Stimulated activated memory B cell treated with anti-CD40 and anti-IgM and Interleukin-4, amounts not matched to agents 10 μg/mL and 1 μg/mL and 100 μg/mL, for 72 hours (primary cell): Measurements from ENCODE around the gene SLC29A2.

Source experiments
- ATAC-seq: fragments of 150-1000 bp; cut with Tn5 transposase; 2 replicates; pipeline ENCODE4 v1.10.0; 2021
- H3K27ac Mint-ChIP-seq: one replicate; pipeline ENCODE4 v1.8.0; 2022; ENCODE audit warnings: mild to moderate bottlenecking, mixed read lengths
- H3K27me3 Mint-ChIP-seq: one replicate; pipeline ENCODE4 v1.8.0; 2022; ENCODE audit warnings: mixed read lengths
- H3K36me3 Mint-ChIP-seq: one replicate; pipeline ENCODE4 v1.8.0; 2022; ENCODE audit warnings: mixed read lengths
- H3K4me1 Mint-ChIP-seq: one replicate; pipeline ENCODE4 v1.8.0; 2022; ENCODE audit warnings: mixed read lengths
- H3K4me3 Mint-ChIP-seq: one replicate; pipeline ENCODE4 v1.8.0; 2022; ENCODE audit warnings: mild to moderate bottlenecking, moderate library complexity, mixed read lengths
- H3K9me3 Mint-ChIP-seq: one replicate; pipeline ENCODE4 v1.8.0; 2022; ENCODE audit warnings: mixed read lengths

SLC29A2 gene

DNA sequence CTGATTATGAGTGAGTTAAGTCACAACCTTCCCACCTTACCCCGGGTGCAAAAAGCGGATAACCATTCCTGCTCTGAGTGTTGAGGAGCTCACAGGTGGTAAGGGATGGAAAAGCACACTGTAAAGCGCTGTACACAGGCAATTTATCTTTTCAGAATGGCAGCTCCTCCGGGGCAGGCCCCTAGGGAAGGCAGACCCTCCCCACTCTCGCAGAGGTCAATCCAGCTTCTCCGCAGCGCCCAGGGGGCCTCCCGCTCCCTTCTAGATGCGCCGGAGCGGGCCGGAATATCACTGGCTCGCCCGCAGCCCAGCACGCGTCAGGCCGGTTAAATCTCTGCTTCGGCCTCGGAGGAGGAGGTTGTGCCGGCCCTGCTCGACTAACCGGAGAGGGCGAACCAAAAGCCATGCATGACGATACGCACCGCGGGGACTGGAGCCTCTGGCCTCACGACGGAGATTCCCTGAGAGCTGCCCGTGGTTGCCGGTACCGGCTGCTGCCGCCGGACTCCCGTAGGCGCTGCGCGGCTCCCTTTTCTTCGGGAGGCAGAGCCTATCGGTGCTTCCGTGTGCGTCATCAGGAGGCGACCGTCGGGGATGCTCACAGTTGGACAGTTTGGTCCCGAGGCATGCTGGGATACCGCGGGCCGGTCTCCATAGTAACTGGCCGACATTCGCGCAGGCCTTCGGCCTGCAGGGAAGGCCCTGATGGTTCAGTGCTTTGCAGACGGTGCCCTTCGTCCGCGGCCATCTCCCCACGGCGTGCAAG, 26.8 kb downstream of the SLC29A2 start, which contains the start of gene BRMS1:
Gene BRMS1, minus strand, starts transcription at position 555 of the 766 bp plus-strand sequence. CDS start 2,870 bp downstream, outside the sequence.
- ATAC-seq = peak; percentile 92
- H3K27ac Mint-ChIP-seq = peak within 1 kb of the TSS; percentile 97
- no peaks in the 10 kb centered on the region for H3K9me3 Mint-ChIP-seq
- H3K27me3 Mint-ChIP-seq = no peaks in the 10 kb centered on the region
- H3K36me3 Mint-ChIP-seq = peaks cover 34% of the 10 kb centered on the region
- peaks cover 43% of the 10 kb centered on the region for H3K4me1 Mint-ChIP-seq
- peak within 1 kb of the TSS; percentile 98 for H3K4me3 Mint-ChIP-seq

GRCh38 chr11:66343176-66343575, 28.4 kb downstream of the SLC29A2 start:
- Mint-ChIP-seq H3K9me3 (no peaks in the 10 kb centered on the region), H3K4me1 (peaks cover 43% of the 10 kb centered on the region), H3K27me3 (no peaks in the 10 kb centered on the region), H3K4me3 (peak overlapping the region; percentile 98), H3K27ac (peak overlapping the region; percentile 9), H3K36me3 (peaks cover 48% of the 10 kb centered on the region)
- no peak for ATAC-seq

DNA sequence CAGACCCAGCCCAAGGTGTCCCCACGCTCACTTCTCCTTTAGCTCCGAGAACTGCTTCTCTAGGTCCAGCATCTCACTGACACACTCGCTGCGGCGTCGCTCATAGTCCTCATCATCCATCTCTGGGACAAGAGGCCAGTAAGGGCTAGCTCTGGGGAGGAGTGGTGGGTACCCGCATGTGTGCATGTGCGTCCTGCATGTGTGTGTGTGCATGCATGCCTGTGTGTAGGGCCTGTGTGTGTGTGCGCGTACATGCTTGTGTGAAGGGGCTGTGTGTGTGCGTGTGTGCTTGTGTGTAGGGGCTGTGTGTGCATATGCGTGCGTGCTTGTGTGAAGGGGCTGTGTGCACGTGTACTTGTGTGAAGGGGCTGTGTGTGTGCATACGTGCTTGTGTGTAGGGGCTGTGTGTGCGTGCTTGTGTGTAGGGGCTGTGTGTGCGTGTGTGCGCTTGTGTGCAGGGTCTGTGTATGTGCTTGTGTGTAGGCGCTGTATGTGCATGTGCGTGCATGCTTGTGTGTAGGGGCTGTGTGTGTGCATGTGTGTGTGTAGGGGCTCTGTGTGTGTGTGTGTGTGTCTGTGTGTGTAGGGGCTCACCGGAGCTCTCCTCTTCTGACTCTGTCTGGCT, 29.9 kb downstream of the SLC29A2 start:
- H3K27me3 Mint-ChIP-seq = peaks cover under 1% of the 10 kb centered on the region
- no peak for ATAC-seq
- H3K27ac Mint-ChIP-seq = no peak overlapping the region
- H3K4me3 Mint-ChIP-seq = no peak overlapping the region
- peaks cover 56% of the 10 kb centered on the region for H3K4me1 Mint-ChIP-seq
- peaks cover 56% of the 10 kb centered on the region for H3K36me3 Mint-ChIP-seq
- H3K9me3 Mint-ChIP-seq = no peaks in the 10 kb centered on the region

DNA sequence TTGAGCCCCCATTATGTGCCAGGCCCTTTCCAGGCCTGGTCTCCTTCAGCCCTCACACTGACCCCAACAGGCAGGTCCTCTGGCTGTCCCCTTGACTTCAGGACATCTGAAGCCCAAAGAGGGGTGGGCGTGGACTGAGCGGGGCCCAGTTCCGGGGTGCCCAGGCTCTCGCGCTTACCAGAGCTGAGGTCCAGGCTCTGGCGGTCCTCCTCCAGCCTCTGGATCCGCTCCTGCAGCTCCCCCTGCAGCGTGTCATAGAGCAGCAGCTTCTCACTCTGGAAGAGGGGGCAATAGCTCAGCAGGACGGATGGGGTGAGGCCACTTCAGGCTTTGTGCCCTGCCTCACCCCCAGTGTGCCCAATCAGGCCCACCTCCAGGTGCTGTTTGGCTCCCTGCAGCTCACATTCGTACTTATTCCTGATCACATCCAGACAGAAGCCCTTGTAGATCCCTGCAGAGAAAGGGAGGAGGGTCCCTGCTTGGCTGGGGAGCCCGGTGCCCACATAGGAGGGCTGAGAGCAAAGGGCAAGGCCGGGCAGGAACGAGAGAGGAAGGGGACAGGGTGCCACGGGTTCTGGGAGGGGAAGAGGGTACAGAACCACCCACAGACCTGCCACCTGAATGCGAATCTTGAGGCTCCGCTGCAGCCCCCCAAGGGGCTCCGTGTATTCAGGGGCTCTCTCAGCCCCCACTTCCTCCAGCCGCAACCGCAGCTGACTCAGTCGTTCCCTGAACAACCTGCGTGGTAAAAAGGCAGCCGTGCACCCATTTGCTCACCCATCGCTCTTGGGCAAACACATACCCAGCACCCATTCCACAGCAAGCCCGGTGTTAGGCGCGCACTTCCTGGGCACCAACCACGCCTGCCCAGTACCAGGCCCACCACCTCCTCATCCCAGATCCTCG, 30.7 kb downstream of the SLC29A2 start:
- H3K27me3 Mint-ChIP-seq = peaks cover 8% of the 10 kb centered on the region
- H3K4me3 Mint-ChIP-seq = no peak overlapping the region
- no peak for ATAC-seq
- H3K36me3 Mint-ChIP-seq = peaks cover 56% of the 10 kb centered on the region
- peaks cover 64% of the 10 kb centered on the region for H3K4me1 Mint-ChIP-seq
- H3K27ac Mint-ChIP-seq = no peak overlapping the region
- H3K9me3 Mint-ChIP-seq = no peaks in the 10 kb centered on the region

DNA sequence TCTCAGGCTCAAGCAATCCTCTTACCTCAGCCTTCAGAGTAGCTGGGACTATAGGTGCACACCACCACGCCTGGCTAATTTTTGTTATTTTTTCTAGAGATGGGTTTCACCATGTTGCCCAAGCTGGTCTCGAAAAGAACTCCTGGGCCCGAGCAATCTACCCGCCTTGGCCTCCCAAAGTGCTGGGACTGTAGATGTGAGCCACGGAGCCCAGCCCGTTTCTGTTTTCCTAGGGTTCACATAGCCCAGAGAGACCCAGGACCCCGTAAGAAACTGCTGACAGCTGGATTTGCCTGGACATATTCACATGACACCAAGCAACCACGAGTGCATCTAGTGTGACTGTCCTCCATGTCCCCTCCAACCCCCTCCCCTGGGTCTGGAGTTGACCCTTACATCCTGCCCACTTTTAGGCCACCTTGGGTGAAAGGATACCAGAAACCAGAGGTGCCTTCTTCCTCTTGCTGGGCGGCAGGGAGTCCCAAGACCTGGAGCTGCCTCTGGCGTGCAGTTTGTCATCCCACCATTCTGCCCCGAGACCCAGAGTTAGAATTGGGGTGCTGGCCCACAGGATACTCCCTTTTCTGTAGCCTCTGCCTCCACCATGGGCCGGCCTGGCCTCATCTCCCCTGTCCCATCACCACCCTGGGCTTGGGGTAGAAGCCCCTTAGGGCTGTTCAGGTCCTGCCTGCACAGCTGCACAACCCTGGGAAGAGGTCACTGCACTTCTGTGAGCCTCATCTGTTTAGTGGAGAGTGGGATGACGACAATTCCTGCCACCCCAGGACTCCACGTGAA, 31.7 kb downstream of the SLC29A2 start:
- no peak overlapping the region for H3K4me3 Mint-ChIP-seq
- H3K4me1 Mint-ChIP-seq = peaks cover 64% of the 10 kb centered on the region
- no peak for ATAC-seq
- H3K27ac Mint-ChIP-seq = no peak overlapping the region
- peaks cover 56% of the 10 kb centered on the region for H3K36me3 Mint-ChIP-seq
- peaks cover 9% of the 10 kb centered on the region for H3K27me3 Mint-ChIP-seq
- H3K9me3 Mint-ChIP-seq = no peaks in the 10 kb centered on the region

- peaks cover 9% of the 10 kb centered on the region for H3K27me3 Mint-ChIP-seq
- peaks cover 57% of the 10 kb centered on the region for H3K4me1 Mint-ChIP-seq
- no peak overlapping the region for H3K27ac Mint-ChIP-seq
Observed at GRCh38 chr11:66339162-66339675, 32.3 kb downstream of the SLC29A2 start.

DNA sequence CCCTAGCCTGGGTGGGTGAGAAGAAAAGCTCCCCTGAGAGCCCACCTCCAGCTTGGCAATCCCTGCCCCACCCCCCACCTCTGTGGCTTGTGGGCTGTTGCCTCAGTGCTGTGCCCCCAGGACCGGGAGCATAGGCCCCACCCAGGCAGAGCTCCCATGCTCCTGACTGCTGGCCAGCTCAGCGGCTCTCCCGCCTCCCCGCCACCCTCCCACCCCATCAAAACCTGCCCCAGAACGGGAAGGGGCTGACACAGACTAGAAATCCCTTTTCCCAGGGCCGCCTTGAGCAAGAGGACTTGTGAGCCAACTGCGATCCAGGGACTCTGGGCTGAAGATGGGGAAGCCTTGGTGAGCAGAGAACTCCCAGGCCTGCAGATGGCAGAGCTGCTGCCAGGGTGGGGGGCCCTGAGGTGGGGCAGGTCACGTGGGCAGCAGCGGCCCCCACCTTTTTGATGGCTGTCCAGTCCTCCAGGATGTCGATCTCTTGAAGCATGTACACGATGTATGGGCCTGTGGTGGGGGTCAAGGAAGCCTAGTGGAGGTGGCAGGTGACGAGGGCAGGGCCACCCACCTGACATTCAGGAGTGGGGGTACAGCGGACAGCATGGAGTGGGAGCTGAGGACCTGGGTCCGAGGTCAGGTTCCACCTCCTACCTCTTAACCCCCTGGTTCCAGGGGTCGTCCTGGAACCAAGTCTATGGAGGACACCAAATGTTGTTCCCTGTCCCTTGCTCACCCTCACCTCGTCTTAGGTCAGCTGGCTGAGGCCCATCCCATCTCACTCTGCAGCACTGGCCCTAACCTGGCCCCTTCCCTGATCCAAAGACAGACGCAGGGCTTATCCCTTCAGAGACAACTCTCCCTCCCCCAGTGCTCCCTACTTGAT, 33.0 kb downstream of the SLC29A2 start:
- H3K27me3 Mint-ChIP-seq = peaks cover 9% of the 10 kb centered on the region
- H3K36me3 Mint-ChIP-seq = peaks cover 56% of the 10 kb centered on the region
- no peaks in the 10 kb centered on the region for H3K9me3 Mint-ChIP-seq
- no peak for ATAC-seq
- peaks cover 52% of the 10 kb centered on the region for H3K4me1 Mint-ChIP-seq
- H3K4me3 Mint-ChIP-seq = no peak overlapping the region
- H3K27ac Mint-ChIP-seq = no peak overlapping the region

More at GRCh38 chr11:66339162-66339675, 32.3 kb downstream of the SLC29A2 start:
- Mint-ChIP-seq H3K36me3 (peaks cover 56% of the 10 kb centered on the region), H3K4me3 (no peak overlapping the region), H3K9me3 (no peaks in the 10 kb centered on the region)
- no peak for ATAC-seq

- H3K36me3 Mint-ChIP-seq = peaks cover 46% of the 10 kb centered on the region
- H3K4me1 Mint-ChIP-seq = peaks cover 40% of the 10 kb centered on the region
- peaks cover 9% of the 10 kb centered on the region for H3K27me3 Mint-ChIP-seq
- no peak for ATAC-seq
- H3K9me3 Mint-ChIP-seq = no peaks in the 10 kb centered on the region
- H3K4me3 Mint-ChIP-seq = peak overlapping the region; percentile 76
- peak overlapping the region; percentile 82 for H3K27ac Mint-ChIP-seq
Observed at GRCh38 chr11:66337103-66337899, 34.3 kb downstream of the SLC29A2 start.

DNA sequence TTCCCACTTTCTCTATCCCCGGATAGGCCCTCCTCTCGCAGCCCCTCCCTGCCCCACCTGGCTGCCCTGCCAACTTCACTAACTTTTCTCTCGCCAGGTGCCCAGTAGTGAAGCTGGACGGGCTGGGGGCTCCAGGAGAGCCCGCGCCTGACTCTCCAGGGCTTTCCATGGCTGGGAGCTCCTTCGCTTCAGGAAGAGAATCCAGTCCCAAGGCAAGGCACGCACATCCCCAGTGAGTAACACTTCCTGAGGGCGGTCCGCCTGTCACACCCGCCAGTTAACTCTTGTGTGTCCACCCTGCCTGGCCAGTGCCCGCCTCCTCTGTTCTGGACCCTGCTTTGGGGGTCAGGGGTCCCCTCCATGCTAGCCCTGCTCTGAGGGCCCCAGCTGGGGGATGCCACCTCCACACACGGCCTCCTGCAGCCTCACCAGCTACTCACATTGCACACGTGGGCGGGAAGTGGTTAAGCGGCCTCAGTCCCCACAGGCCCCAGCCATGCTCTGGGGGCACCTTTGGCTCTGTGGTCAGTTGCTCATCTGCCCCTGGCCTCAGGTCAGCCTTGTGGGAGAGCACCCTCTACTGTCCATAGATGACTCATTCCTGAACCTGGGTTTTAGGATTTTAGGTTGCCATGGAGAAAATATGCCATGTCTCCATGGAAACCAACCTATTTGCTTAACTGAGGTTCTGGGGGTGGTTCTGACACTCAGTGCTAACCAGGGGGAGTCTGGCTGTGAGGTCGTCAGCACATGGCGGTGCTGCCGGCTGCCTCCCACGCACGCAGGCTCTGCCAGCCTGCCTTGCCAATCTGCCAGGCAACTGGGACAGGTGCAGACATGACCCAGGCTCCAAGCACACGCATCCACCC, 35.1 kb downstream of the SLC29A2 start, which contains the start of gene RIN1:
Gene RIN1, minus strand, starts transcription at position 201 of the 869 bp plus-strand sequence. Its CDS starts 32 bp downstream, at position 169.
- peak within 1 kb of the TSS; percentile 76 for H3K4me3 Mint-ChIP-seq
- peaks cover 9% of the 10 kb centered on the region for H3K27me3 Mint-ChIP-seq
- H3K36me3 Mint-ChIP-seq = peaks cover 37% of the 10 kb centered on the region
- H3K27ac Mint-ChIP-seq = peak within 1 kb of the TSS; percentile 82
- H3K4me1 Mint-ChIP-seq = peaks cover 40% of the 10 kb centered on the region
- ATAC-seq = peak; percentile 85
- H3K9me3 Mint-ChIP-seq = no peaks in the 10 kb centered on the region

DNA sequence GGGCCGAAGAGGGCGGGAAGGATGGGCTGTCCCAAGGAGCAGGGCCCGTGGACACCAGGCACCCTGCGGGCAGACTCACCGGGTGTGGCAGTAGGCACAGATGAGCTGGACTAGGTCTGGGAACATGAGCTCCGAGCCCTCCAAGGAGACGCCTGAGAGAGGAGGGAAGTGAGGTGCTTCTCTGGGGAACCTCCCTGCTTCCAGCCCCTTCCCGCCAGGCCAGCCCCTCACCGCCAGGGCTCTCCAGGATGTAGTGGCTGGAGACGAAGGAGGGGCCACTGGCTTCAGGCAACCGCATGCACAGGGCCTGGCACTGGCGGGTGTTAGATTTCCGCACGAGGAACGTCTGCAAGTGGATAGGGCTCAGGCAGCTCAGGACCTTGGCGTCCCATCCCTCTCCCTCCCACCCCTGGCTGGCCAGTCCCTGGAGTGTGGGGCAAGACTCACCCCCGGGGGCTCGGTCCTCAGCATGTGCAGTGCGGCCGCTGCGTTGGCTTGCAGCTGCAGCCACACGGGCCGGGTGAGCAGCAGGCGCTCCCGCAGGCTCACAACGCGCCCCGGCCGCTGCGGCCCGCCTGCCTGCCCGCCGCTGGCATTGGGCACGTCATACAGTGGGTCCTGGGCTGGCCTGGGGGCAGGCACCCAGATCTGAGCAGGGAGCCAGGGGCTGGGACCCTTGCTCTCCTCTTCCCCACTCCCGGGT, 35.9 kb downstream of the SLC29A2 start:
- Mint-ChIP-seq H3K4me1 (peaks cover 40% of the 10 kb centered on the region), H3K27ac (peak overlapping the region; percentile 82), H3K27me3 (peaks cover 9% of the 10 kb centered on the region), H3K4me3 (peak overlapping the region; percentile 76), H3K36me3 (peaks cover 30% of the 10 kb centered on the region), H3K9me3 (no peaks in the 10 kb centered on the region)
- peak; percentile 3 for ATAC-seq

DNA sequence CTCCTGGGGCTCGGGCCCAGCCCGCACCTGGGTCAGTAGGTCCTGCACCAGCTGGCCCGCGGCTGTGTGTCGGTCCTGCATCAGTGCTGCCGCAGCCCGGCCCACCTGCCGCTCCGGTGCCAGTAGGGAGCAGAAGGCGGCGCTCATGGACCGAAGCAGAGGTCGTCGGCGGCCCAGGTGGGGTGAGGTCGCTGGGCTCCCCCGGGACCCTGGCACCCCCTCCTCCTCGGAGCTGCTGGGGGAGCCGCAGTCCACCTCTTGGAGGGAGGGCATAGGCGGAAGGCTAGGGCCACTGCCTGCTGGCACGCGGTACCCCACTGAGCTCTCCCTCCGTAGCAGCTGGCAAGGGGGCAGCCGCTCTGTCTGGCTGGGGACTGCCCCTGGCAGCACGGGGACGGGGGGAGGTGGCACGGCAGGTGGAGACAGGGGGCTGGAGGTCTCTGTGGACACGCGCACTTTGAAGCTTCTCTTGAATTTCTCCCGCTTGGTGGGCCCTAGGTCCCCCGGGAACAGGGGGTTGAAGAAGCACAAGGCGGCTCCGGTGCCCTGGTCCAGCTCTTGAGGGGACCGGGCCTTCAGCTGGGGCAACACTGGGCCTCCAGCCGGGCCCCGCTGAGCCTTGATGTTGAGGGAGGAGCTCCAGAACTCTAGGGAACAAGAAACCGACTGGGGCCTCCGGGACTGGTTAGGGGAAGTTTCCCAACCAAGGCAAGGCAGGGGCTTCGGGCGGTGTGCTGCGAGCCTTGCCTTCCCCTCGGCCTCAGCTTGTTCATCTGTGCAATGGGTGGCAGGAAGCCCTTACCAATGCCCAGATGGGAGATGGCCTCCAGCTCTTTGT, 36.7 kb downstream of the SLC29A2 start:
- H3K4me3 Mint-ChIP-seq = no peak overlapping the region
- peak overlapping the region; percentile 26 for H3K27ac Mint-ChIP-seq
- H3K27me3 Mint-ChIP-seq = peaks cover 9% of the 10 kb centered on the region
- H3K9me3 Mint-ChIP-seq = no peaks in the 10 kb centered on the region
- no peak for ATAC-seq
- H3K36me3 Mint-ChIP-seq = peaks cover 22% of the 10 kb centered on the region
- peaks cover 40% of the 10 kb centered on the region for H3K4me1 Mint-ChIP-seq
